Keratinocyte (primary cell): Measurements from ENCODE around the gene CCDC148. TPM values are rescaled to one million over a fixed set of nuclear protein-coding genes. Genes with fewer than 3 reads are reported as not detected.
"Not testable (repeated sequence)": the region's sequence is repeated elsewhere in the genome, so short reads cannot be mapped to it uniquely, and the experiment has no call there.

ENCODE experiments used
- DNase-seq: peaks from one replicate; pipeline ENCODE4 v3.0.0-alpha.2; 2011; ENCODE audit warnings: low read depth, missing footprints, low spot score
- FAIRE-seq: peaks from 2 replicates; lab custom pipeline; 2011; peaks lifted over from hg19 to GRCh38; lab: Jason Lieb, UNC
- H2AFZ ChIP-seq: 2 replicates; pipeline ENCODE4 v1.6.0; 2012; ENCODE audit warnings: low read length, control low read depth, inconsistent platforms; ENCODE audit not compliant: control insufficient read depth
- H3K27ac ChIP-seq: 2 replicates; pipeline ENCODE4 v1.5.1; 2011; ENCODE audit warnings: low read length; ENCODE audit not compliant: control insufficient read depth, insufficient read depth
- H3K27me3 ChIP-seq: 3 replicates; pipeline ENCODE4 v1.6.0; 2011; ENCODE audit warnings: low read length; ENCODE audit not compliant: control insufficient read depth, insufficient read depth; ENCODE audit errors: extremely low read depth
- H3K36me3 ChIP-seq, 2 experiments: 2 replicates in 1 of 2; 3 replicates in 1 of 2; pipeline ENCODE4 v1.5.1; 2011; ENCODE audit warnings: low read length in 2 of 2, mild to moderate bottlenecking in 1 of 2; ENCODE audit not compliant: control insufficient read depth in 2 of 2, insufficient read depth in 2 of 2; ENCODE audit errors: extremely low read depth in 1 of 2
- H3K4me1 ChIP-seq: 3 replicates; pipeline ENCODE4 v1.5.1; 2011; ENCODE audit warnings: low read length; ENCODE audit not compliant: control insufficient read depth, insufficient read depth; ENCODE audit errors: extremely low read depth
- H3K4me2 ChIP-seq: 3 replicates; pipeline ENCODE4 v1.6.0; 2011; ENCODE audit warnings: low read depth, low read length; ENCODE audit not compliant: control insufficient read depth, insufficient read depth; ENCODE audit errors: extremely low read depth
- H3K4me3 ChIP-seq, 3 experiments: fragments of 200-600 bp in 1 of 3; sonication (generic) in 1 of 3; 2 replicates in 2 of 3; 3 replicates in 1 of 3; pipeline ENCODE4 v1.5.1; 2011 to 2016; ENCODE audit warnings: low read length in 3 of 3, mild to moderate bottlenecking in 3 of 3, control low read depth in 2 of 3, inconsistent platforms in 1 of 3, low read depth in 1 of 3, mixed read lengths in 1 of 3, mixed run types in 1 of 3, moderate library complexity in 1 of 3; ENCODE audit not compliant: control insufficient read depth in 2 of 3, insufficient read depth in 2 of 3; ENCODE audit errors: extremely low read depth in 1 of 3
- H3K79me2 ChIP-seq: 2 replicates; pipeline ENCODE4 v1.6.0; 2012; ENCODE audit warnings: low read length; ENCODE audit not compliant: control insufficient read depth, insufficient read depth
- H3K9ac ChIP-seq: 3 replicates; pipeline ENCODE4 v1.6.0; 2011; ENCODE audit warnings: low read length; ENCODE audit not compliant: control insufficient read depth, insufficient read depth; ENCODE audit errors: extremely low read depth
- H3K9me1 ChIP-seq: 3 replicates; pipeline ENCODE4 v1.6.0; 2011; ENCODE audit warnings: low read length; ENCODE audit not compliant: control insufficient read depth, insufficient read depth; ENCODE audit errors: extremely low read depth
- H3K9me3 ChIP-seq: 2 replicates; pipeline ENCODE4 v1.5.1; 2012; ENCODE audit warnings: low read depth, low read length; ENCODE audit not compliant: control insufficient read depth
- H4K20me1 ChIP-seq: 3 replicates; pipeline ENCODE4 v1.6.0; 2011; ENCODE audit warnings: low read length; ENCODE audit not compliant: control insufficient read depth, insufficient read depth; ENCODE audit errors: extremely low read depth
- EZH2 ChIP-seq: IDR thresholded peaks from one replicate; pipeline ENCODE4 v1.6.1; 2012; ENCODE audit warnings: inconsistent platforms, mild to moderate bottlenecking, low read length, moderate library complexity
- dilution Hi-C: fragments of 300-500 bp; cut with MboI; formaldehyde crosslinking; loops from one replicate; pipeline ENCODE4 v1.7.0; 2020; ENCODE audit warnings: low sequenced_read_pairs; ENCODE audit not compliant: extremely low pct_ligation_motif_present
- polyA plus RNA-seq, 5 experiments: library from polyadenylated mRNA; depleted of rRNA in 3 of 5; stranded (reverse) in 3 of 5; stranded (forward) in 1 of 5; unstranded in 1 of 5; fragments of >200 nt; gene quantifications; 1 replicate in 1 of 5; 2 replicates in 3 of 5; 3 replicates in 1 of 5; pipeline versions ENCODE4 v1.2.1 to v1.2.3, GENCODE V29; 2011 to 2012; ENCODE audit warnings: missing spikeins in 2 of 5, low read depth in 1 of 5, low replicate concordance in 1 of 5
- TF ChIP-seq, protein P1 (sequence below), 3 experiments: IDR thresholded peaks in 1 of 3; conservative IDR thresholded peaks in 1 of 3; optimal IDR thresholded peaks in 1 of 3; 2 replicates in 2 of 3; 3 replicates in 1 of 3; pipeline versions ENCODE3 to v1.5.1; 2011; ENCODE audit warnings: low read length in 3 of 3, mild to moderate bottlenecking in 3 of 3, moderate library complexity in 2 of 3, control low read depth in 1 of 3, inconsistent platforms in 1 of 3; ENCODE audit not compliant: insufficient read depth in 2 of 3; ENCODE audit errors: extremely low read depth in 1 of 3

The CCDC148 gene
- polyA plus RNA-seq, 1 donor (not counting 4 experiments of a cell fraction or from before 2014, with no cell fraction given), result 0.39 TPM

DNA sequence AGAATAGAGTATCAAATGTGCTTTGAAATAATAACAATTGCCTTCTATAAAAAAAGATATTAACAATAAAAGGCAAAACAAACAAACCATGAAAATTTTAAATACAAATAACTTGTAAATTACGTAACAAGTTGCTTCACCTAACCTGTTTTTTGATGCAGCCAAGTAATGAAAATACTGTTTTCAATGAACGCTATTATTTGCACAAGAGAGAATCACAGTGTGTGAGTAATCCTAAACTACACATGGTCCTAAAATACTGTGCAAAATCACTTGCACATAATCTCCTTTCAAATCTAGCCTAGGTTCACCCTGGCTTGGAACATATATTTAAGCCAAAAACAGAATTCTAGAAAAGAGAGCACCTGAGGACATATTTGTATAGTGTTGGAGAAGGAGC lies 98.9 kb downstream of the CCDC148 start:
- no peak overlapping the region for H3K4me2 ChIP-seq
- DNase-seq, result no peak

DNA sequence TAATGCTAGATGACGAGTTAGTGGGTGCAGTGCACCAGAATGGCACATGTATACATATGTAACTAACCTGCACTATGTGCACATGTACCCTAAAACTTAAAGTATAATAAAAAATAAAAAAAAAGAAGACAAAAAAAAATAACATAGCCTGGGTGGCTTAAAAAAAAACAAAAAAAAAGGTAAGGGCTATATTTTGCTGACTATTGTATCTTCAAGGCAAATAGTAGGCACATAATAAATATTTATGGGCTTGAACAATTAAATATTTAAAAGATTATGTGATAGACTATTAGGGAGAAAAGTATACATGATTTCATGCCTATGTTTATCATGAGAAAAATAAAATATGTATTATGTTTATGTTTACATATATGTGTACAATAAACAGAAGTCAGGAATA lies 99.4 kb downstream of the CCDC148 start:
- Histone ChIP-seq H2AFZ (no peak overlapping the region), H3K27ac (no peak overlapping the region), H3K9me1 (no peaks in the 10 kb centered on the region), H3K4me2 (no peak overlapping the region), H3K36me3 (no peaks in the 10 kb centered on the region), H3K9ac (no peak overlapping the region), H3K79me2 (no peaks in the 10 kb centered on the region), H3K9me3 (no peaks in the 10 kb centered on the region), H3K4me1 (no peaks in the 10 kb centered on the region), H4K20me1 (no peaks in the 10 kb centered on the region), H3K4me3 (no peak overlapping the region), H3K27me3 (no peaks in the 10 kb centered on the region)
- dilution Hi-C loops, result no loop called here
- DNase-seq (no peak), FAIRE-seq (no peak)
- TF ChIP-seq, protein P1, sequence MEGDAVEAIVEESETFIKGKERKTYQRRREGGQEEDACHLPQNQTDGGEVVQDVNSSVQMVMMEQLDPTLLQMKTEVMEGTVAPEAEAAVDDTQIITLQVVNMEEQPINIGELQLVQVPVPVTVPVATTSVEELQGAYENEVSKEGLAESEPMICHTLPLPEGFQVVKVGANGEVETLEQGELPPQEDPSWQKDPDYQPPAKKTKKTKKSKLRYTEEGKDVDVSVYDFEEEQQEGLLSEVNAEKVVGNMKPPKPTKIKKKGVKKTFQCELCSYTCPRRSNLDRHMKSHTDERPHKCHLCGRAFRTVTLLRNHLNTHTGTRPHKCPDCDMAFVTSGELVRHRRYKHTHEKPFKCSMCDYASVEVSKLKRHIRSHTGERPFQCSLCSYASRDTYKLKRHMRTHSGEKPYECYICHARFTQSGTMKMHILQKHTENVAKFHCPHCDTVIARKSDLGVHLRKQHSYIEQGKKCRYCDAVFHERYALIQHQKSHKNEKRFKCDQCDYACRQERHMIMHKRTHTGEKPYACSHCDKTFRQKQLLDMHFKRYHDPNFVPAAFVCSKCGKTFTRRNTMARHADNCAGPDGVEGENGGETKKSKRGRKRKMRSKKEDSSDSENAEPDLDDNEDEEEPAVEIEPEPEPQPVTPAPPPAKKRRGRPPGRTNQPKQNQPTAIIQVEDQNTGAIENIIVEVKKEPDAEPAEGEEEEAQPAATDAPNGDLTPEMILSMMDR (optimal IDR thresholded peaks at IDR 0.05 in 1 of 3, IDR thresholded peaks at IDR 0.05 in 1 of 3, conservative IDR thresholded peaks at IDR 0.05 in 1 of 3; ENCODE audit: extremely low read depth in 1 of 3, insufficient read depth in 2 of 3, low read length in 3 of 3), result no peak
- TF ChIP-seq EZH2, result no peak

More for the DNA sequence above, 98.9 kb downstream of the CCDC148 start:
- TF ChIP-seq, protein P1 (optimal IDR thresholded peaks at IDR 0.05 in 1 of 3, IDR thresholded peaks at IDR 0.05 in 1 of 3, conservative IDR thresholded peaks at IDR 0.05 in 1 of 3; ENCODE audit: extremely low read depth in 1 of 3, insufficient read depth in 2 of 3, low read length in 3 of 3), result no peak
- no peak for TF ChIP-seq EZH2
- H3K9me3 ChIP-seq, result no peaks in the 10 kb centered on the region
- H3K9me1 ChIP-seq, result no peaks in the 10 kb centered on the region
- no peak overlapping the region for H3K9ac ChIP-seq
- no peaks in the 10 kb centered on the region for H3K36me3 ChIP-seq
- dilution Hi-C loops, result no loop called here
- H3K27ac ChIP-seq, result no peak overlapping the region
- no peak overlapping the region for H2AFZ ChIP-seq
- no peaks in the 10 kb centered on the region for H3K4me1 ChIP-seq
- H4K20me1 ChIP-seq, result no peaks in the 10 kb centered on the region
- H3K4me3 ChIP-seq, result no peak overlapping the region
- FAIRE-seq, result no peak
- H3K27me3 ChIP-seq, result no peaks in the 10 kb centered on the region
- no peaks in the 10 kb centered on the region for H3K79me2 ChIP-seq

DNA sequence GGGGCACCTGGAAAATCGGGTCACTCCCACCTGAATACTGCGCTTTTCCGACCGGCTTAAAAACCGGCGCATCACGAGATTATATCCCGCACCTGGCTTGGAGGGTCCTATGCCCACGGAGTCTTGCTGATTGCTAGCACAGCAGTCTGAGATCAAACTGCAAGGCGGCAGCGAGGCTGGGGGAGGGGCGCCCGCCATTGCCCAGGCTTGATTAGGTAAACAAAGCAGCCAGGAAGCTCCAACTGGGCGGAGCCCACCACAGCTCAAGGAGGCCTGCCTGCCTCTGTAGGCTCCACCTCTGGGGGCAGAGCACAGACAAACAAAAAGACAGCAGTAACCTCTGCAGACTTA lies 105.1 kb downstream of the CCDC148 start:
- H3K9me3 ChIP-seq, H3K27ac ChIP-seq, H3K4me3 ChIP-seq, H2AFZ ChIP-seq, H4K20me1 ChIP-seq, H3K79me2 ChIP-seq, H3K9me1 ChIP-seq, H3K9ac ChIP-seq, H3K36me3 ChIP-seq, dilution Hi-C loops, DNase-seq, H3K4me2 ChIP-seq, H3K4me1 ChIP-seq, FAIRE-seq, H3K27me3 ChIP-seq: not testable (repeated sequence)

DNA sequence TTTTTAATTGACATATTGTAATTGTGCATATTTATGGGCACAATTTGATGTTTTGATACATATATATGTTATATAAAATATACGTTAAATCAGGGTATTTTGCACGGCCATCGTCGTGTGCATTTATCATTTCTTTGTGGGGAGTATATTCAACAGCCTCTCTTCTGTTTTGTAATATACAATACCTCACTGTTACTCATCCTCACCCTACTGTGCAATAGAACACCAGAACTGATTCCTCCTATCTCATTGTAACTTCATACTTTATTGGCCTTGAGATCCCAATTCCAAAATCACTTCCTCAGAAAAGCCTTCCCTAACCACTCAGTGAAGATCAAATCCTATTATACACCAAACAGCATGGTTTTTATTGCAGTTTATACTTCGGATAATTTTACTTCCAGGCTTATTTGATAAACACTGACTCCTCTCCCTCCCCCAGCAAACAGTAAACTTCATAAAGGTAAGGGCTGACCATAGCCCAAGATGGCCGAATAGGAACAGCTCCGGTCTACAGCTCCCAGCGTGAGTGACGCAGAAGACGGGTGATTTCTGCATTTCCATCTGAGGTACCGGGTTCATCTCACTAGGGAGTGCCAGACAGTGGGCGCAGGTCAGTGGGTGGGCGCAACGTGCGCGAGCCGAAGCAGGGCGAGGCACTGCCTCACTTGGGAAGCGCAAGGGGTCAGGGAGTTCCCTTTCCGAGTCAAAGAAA lies 105.6 kb downstream of the CCDC148 start:
- H3K36me3 ChIP-seq, H3K27me3 ChIP-seq, FAIRE-seq, H3K9ac ChIP-seq, H3K4me2 ChIP-seq, DNase-seq, H3K9me3 ChIP-seq, H3K9me1 ChIP-seq, H3K27ac ChIP-seq, H3K4me1 ChIP-seq, H2AFZ ChIP-seq, dilution Hi-C loops, H3K79me2 ChIP-seq, H3K4me3 ChIP-seq, H4K20me1 ChIP-seq: not testable (repeated sequence)
